T-helper 2 cell (primary cell): Measurements from ENCODE around the gene KRTAP10-9.
"Not testable (repeated sequence)": the region's sequence is repeated elsewhere in the genome, so short reads cannot be mapped to it uniquely, and the experiment has no call there.

Experiments used
- DNase-seq, 5 experiments: peaks; one replicate each; pipeline versions ENCODE4 v3.0.0 to v3.0.0-alpha.2; 2012 to 2022

KRTAP10-9 gene

DNA sequence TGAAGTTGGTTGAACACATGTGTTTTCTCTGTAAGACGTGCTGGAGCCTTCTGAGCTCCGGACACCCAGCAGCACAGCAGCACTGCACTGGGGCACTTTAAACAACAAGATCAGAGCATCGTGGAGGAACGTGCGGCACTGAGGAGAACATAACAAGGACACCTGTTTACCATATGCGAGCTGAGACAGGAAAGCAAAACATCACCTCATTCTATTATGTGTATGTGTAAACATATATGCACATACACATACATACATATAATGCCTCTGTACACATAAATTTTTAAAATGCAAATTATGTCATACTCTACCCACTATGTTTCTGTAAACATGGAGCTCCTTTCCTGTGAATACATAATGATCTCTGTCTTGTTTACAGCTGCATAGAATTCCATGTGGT lies 31.4 kb upstream of the KRTAP10-9 start:
- DNase-seq, result no peak

DNA sequence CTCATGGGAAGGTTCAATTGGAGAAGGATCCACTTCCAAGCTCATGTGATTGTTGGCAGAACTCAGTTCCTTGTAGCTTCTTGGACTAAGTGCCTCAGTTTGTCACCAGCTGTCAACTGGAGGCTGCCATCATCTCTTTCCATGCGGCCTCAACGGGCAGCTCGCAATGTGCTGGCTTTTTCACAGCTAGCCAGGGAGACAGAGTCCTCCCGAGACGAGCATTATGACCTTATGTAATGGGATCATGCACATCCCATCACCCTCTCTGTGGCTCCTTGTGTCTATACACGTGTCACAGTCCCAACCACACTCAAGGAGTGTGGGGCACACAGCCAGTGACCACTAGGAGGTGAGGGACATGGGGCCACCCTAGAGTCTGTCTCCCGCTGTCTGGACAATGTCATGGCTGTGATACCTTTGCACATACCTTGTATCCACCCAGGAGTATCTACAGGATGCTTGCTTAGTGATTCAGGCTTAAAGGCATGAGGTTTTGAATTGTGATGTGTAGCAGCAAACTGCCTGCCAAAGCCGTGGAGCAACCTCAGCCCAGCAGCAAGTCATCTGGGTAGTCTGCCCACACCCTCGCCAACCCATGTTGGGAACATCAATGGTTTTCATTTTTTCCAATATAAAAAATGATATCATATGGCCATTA lies 30.7 kb upstream of the KRTAP10-9 start:
- DNase-seq, result no peak

DNA sequence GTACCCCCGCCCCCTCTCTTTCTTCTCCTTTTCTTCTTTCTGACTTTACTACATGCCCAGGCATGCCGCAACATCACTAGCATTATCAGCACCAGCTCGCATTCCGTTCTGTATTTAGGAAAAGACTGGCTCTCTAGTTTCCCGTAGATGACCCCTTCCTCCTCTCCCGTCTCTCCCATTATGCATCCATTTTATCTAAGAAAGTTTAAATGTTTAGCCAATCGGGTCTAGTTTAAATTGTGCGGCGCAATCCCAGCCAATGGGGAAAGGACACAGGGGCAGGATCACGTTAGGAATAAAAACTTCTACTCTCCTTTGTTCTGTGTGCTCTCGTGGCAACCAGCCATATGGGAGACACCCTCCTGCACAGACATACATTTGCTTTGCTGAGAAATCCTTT lies 28.8 kb upstream of the KRTAP10-9 start:
- DNase-seq, result no peak

DNA sequence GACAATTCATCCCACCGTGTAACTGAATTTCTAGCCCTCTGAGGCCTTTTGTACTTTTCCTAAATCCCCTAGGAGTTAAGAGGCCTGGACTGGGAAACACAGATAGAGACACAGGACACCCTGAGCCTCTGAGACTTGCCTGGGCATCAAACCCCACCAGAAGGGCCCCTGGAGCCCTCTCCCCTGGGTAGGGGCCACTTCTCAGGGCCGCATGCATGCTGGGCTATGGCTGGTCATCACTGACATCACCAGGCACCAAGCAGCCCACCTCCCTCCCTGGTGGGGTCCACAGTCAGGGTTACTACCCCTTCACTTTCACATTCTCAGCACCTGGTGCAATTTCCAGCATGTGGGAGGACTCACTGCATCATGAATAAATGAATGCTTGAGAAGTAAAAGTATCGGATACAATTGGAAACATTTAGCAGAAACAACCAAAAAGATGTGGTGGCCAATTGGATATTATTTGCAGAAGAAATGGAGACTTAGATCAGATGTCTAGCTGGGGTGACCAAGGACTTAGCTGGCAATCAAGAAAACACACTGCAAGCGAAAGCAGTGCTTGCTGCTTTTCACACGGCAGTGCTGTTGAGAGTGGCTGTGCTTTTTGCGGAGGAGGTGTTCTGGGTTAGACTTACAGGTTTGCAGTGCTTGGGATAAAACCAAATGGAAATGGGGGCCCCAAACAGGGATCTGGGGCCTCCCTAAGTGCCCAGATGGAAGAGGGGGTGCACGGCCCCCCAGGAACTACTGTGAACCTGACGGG lies 27.4 kb upstream of the KRTAP10-9 start:
- no peak for DNase-seq

DNA sequence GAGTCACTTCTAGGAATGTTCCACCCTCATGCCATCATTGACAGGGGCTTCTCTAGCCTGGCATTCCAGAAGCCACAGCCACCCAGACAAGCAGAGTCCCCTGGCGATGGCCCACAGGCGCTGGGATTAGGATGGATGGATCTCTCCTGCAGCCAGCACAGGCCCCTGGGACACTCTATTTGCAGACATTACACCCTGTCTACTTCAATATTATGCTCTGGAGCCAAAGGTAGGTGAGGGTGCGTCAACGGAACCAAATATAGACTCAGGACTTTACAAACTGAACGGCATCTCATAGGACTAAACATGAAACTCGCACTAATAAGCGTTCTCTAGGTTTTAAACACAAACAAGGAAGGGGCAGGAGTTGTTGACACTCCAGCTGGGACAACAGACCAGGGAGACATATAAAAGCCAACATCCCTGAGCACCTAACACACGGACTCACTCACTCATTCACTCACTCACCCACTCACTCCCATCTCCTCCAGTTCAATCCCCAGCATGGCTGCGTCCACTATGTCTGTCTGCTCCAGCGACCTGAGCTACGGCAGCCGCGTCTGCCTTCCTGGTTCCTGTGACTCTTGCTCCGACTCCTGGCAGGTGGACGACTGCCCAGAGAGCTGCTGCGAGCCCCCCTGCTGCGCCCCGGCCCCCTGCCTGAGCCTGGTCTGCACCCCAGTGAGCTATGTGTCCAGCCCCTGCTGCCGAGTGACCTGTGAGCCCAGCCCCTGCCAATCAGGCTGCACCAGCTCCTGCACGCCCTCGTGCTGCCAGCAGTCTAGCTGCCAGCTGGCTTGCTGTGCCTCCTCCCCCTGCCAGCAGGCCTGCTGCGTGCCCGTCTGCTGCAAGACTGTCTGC lies 26.5 kb upstream of the KRTAP10-9 start, which contains the start of gene KRTAP10-7:
KRTAP10-7 (plus strand) TSS at position 480 of the 861 bp plus-strand sequence; CDS start at position 505, 25 bp downstream.
- DNase-seq, result not testable (repeated sequence)

DNA sequence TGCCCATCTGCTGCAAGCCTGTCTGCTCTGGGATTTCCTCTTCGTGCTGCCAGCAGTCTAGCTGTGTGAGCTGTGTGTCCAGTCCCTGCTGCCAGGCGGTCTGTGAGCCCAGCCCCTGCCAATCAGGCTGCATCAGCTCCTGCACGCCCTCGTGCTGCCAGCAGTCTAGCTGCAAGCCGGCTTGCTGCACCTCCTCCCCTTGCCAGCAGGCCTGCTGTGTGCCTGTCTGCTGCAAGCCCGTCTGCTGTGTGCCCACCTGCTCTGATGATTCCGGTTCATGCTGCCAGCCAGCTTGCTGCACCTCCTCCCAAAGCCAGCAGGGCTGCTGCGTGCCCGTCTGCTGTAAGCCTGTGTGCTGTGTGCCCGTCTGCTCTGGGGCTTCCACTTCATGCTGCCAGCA lies 25.8 kb upstream of the KRTAP10-9 start:
- not testable (repeated sequence) for DNase-seq

DNA sequence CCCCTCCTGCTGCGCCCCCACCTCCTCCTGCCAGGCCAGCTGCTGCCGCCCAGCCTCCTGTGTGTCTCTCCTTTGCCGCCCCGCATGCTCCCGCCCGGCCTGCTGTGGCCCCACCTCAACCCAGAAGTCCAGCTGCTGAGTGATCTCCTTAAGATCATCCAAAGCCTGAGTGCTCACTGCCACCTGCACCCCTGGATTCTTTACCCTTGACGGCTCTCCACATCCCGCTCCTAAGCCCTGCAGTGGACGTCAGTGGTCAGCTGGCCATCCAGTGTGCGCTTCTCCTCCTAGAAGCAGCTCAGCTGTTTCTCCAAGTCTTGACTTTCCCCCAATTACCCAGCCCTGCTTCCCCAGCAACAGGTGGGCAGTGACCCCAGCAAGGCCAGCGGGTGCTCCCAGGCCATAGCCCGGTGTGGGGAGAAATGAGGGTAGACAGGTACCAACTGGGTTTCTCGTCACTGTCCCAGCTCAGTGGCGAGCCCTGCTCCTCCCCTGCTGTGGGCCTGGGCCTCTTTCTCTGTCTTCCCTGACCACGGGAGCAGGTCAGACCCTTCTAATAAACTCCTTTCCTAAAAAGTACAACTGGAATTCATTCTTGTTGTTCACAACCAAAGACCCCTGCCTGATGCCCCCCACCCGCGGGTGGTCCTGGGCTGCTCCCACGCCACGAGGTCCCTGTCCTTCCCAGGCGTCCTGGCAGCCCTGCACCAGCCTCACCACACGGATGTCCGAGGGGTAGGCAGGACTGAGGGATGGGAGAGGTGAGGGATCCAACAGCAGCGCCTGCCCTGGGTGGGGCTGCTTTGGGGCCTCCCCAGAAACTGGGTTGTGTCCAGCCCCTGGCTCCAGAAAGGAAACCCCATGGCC lies 25.1 kb upstream of the KRTAP10-9 start:
- no peak for DNase-seq

DNA sequence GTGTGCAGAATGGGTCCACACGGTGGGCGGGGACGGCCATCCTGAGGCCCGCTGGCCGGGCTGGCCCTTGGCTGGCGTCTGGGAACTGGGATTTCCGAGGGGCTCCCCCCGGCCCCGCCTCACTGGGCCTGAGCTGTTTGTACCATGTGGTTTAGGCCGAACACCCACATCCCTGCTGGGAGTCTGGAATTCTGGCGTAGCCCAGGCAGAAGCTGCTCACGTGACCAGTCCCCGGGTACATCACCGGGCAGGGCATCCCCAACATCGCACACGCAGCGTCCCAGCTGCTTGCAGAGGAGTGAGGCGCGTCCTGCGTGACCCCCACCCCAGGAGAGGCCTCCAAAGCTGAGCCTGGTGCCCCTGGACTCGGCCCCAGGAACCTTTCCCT lies 24.4 kb upstream of the KRTAP10-9 start:
- no peak for DNase-seq

DNA sequence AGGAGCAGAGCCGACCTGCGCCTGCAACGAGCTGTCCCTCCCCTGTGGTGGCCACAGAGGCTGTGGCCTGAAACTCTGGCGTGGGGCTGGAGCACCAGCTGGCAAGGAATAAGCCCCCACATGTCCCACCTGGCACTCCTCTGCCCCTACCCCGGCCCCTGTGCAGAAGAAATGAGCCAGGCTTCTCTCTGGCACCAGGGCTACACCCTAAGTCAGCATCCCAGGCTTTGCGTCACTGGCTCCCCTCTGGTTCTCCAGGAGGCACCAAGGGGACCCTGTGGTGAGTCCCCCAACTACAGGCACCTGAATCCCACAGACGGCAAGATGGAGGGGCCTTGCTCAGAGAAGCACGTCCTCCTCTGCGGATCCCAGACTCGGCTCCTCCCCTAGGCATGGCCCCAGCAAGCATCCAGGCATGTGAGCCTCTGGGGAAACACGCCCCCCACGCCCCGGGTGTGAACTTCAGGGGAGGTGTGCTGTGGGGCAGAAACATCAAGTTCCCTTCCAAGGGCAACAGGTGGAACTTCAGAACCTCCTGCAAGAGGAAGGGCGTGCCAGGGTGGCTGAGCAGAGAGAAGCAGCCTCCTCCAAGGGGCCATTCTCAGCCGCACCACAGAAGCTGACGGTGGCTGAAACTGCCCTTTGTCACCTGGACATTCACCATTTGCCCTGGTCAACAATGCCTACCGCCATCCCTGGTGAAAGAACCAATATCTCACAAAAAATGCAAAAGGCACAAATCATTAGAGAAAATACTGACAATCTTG lies 23.6 kb upstream of the KRTAP10-9 start:
- no peak for DNase-seq

DNA sequence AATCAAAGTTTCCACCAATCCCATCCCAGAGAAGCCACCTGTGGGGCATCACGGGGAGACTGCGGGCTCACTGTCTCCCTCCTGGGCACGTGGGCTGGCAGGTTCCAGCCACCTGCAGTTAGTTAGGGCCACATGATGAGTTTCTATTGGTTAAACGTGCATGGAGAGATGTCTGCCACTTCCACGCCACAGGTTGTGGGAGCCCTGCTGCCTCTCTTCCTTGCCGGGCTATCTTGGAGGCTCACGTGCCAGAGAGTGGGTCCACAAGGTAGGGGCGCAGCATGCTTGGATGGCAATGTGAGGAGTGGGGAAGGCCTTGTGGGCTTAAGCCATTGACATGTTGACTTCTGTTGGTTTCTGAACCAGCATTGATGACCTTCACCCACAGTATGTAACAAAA lies 23.0 kb upstream of the KRTAP10-9 start:
- DNase-seq, result no peak

DNA sequence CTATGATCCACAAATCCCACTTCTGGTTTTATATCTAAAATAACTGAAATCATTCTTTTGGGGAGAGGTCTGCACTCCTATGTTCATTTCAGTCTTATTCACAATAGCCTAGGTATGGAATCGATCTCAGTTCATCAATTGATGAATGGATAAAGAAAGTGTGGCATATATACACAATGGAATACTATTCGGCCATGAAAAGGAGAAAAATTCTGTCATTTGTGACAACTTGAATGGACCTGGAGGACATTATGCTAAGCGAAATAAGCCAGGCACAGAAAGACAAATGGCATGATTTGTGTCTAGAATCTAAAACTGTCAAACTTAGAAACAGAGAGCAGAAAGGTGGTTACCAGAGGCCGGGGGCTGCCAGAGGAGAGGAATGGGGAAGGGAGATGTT lies 20.4 kb upstream of the KRTAP10-9 start:
- no peak for DNase-seq

DNA sequence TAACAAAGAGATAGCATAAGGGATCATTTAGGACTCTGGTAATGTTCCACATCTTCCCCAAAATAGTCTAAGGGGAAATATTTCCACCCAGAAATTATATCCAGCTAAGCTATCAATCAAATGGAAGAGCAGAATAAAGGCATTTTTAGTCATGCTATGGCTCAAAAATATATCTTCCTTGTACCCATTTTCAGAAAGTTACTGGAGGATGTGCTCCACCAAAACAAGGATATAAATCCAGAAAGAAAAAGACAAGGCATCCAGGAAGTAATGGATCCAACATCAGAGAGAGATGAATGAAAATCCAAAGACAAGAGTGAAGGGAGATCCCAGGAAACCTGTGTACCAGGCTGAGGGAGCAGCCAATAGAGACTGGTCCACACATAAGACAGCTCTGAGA lies 17.7 kb upstream of the KRTAP10-9 start:
- no peak for DNase-seq

DNA sequence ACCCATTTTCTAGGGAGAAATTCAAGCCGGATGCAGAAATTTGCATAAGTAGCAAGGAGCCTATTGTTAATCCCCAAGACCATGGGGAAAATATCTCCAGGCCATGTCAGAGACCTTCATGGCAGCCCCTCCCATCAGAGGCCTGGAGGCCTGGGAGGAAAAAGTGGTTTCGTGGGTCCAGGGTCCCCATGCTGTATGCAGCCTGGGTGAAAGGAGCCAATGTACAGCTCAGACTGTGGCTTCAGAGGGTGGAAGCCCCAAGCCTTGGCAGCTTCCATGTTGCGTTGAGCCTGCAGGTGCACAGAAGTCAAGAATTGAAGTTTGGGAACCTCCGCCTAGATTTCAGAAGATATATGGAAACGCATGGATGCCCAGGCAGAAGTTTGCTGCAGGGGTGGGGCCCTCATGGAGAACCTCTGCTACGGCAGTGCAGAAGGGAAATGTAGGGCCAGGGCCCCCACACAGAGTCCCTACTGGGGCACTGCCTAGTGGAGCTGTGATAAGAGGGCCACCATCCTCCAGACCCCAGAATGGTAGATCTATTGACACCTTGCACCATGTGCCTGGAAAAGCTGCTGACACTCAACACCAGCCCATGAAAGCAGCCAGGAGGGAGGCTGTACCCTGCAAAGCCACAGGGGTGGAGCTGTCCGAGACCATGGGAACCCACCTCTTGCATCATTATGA lies 16.6 kb upstream of the KRTAP10-9 start:
- DNase-seq, result not testable (repeated sequence)

DNA sequence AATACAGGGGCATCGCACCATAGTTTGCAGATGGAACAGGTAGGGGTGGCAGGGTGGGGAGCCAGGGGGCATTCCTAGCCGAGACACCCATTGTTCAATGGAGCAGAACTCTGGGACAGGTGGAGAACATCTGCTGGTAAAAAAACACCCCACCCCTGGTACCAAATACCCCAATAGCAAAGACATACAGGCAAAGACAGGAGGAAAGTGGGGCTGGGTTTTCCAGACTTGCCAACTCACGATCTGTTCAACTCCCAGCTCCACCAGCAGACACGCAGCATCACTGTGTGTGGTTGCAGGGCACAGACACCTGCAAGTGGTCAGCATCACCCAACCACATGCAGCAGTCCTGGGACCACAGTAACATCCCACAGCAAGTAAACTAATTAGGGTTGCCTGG lies 15.3 kb upstream of the KRTAP10-9 start:
- no peak for DNase-seq

DNA sequence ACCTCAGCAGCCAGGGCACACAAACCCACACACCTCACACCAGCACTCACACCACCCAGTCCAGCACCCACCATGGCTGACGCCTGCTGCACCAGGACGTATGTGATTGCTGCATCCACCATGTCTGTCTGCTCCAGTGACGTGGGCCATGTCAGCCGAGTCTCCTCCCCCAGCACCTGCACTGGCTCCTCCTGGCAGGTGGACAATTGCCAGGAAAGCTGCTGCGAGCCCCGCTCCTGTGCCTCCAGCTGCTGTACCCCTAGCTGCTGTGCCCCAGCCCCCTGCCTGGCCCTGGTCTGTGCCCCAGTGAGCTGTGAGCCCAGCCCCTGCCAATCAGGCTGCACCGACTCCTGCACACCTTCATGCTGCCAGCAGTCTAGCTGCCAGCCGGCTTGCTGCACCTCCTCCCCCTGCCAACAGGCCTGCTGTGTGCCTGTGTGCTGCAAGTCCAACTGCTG lies 14.8 kb upstream of the KRTAP10-9 start, which contains the start of gene KRTAP10-8:
KRTAP10-8 (plus strand) TSS at position 51 of the 458 bp plus-strand sequence; CDS start at position 73, 22 bp downstream.
- no peak for DNase-seq

DNA sequence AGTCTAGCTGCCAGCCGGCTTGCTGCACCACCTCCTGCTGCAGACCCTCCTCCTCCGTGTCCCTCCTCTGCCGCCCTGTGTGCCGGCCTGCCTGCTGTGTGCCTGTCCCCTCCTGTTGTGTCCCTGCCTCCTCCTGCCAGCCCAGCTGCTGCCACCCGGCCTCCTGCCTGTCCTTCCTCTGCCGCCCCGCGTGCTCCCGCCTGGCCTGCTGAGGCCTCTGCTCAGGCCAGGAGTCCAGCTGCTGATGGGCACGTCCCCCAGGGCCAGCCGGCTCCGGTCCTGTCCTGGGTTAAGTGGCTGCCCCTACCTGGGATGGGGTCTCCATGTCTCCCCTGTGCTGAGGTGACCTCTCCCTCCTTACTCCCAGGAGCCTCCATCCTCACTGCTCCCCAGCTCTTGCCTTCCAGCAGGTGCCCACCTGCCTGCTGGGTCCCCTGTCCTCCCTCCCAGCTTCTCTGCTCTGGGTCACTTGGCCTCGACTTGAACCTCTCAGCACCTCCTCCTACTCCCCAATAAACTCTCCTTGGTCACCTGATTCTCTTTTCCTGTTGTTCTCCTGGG lies 14.1 kb upstream of the KRTAP10-9 start:
- no peak for DNase-seq

DNA sequence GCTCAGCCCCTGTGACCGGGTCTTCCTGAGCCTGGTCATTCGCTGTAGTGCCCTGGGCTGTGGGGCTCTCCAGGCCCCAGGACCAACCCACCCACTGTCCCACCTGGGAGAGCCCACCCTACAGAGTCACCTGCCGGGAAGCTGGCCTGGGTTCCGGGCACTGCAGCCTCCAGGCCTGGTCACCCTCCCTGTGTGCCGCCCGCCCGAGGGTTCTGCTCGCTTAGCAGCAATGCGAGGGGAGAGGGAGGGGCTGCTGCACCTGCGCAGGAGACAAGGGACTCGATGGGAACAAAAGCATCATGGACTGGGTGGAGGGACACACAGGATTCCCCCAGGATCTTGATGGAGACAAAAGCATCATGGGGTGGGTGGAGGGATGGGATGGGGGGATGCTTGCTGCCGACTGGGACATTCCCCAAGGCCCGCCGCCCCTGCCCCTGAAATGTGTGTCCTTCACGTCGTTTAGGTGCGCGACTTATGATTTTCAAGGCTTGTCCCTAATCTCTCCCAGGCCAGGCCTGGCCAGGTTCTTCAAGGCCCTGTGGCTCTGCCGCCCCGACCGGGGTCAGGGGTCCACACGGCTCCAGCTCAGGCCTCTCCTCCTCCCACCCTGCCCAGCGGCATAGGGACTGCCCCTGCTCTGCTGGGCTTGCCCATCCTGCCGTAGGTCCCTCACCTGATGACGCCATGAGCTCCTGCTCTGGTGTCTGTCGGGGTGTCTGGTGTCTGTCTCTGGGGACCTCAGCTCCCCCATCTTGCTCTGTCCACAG lies 13.3 kb upstream of the KRTAP10-9 start:
- no peak for DNase-seq

DNA sequence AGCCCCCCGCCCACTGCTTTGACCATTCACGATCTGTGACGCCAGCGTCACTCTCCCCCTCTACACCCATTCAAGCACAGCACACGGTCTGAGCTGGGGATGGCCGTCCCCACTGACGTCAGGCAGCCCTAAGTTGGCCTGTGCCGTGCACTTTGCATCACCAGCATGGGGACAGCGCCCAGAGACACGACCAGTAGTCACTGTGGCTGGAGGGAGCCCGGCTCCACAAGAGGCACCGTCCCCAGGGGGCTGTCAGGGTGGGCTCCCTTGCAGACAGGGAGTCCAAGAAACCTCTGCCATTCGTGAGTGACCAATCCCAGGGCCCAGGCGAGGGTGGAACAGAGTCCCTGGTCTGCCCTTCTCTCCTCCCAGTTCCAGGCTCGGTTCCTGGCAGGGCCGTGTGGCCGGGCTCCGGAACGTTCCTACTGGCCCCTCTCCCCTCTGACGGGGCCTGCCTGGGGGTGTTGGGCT lies 12.7 kb upstream of the KRTAP10-9 start:
- no peak for DNase-seq

DNA sequence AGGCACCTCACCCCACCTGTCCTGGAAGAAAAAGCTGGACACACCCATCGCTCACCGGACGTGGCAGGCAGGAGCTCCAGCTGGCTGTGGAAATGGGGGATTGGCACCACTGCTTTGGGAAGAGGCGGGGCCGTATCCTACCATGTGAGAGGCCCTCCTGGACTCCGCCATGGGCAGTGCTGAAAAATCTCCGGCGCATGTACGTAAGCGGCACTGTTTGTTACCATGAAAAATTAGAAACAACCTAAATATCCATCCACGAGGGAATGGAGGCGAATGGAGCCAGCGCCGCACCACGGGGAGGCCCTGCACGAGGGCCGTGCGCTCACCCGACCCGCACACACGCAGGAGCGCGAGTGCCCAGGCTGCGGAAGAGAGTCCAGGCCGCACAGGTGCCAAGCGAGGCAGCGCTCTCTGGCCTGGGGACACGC lies 11.9 kb upstream of the KRTAP10-9 start:
- no peak for DNase-seq
